H1 (cell line): Measurements from ENCODE around the gene ATCAY. TPM values are rescaled to one million over a fixed set of nuclear protein-coding genes. Genes with fewer than 3 reads are reported as not detected.

Source experiments
- CTCF ChIA-PET: fragments of 300-600 bp; sonication (Branson Sonifier 250); formaldehyde crosslinking; loops from one replicate; lab custom pipeline; 2021; ENCODE audit not compliant: partially characterized antibody; lab: Charles Lee
- POLR2A ChIA-PET: fragments of 300-600 bp; sonication (Branson Sonifier 250); formaldehyde crosslinking; loops from one replicate; lab custom pipeline; 2021; ENCODE audit warnings: inconsistent platforms; ENCODE audit not compliant: partially characterized antibody; lab: Charles Lee
- DNase-seq, 2 experiments: peaks; one replicate each; pipeline versions ENCODE4 v3.0.0 to v3.0.0-alpha.2; 2010 to 2022; ENCODE audit warnings: low spot score in 2 of 2, low read depth in 1 of 2, mixed read lengths in 1 of 2
- FAIRE-seq: peaks from 2 replicates; lab custom pipeline; 2011; peaks lifted over from hg19 to GRCh38; lab: Jason Lieb, UNC
- H2AFZ ChIP-seq: 2 replicates; pipeline ENCODE4 v1.8.1; 2012; ENCODE audit warnings: low read length, inconsistent platforms
- H2AK5ac ChIP-seq: 2 replicates; pipeline ENCODE4 v1.6.1; 2013; ENCODE audit warnings: low read depth, low read length
- H2BK120ac ChIP-seq: replicated peaks from 2 replicates; pipeline ENCODE3; 2013; ENCODE audit warnings: low read depth, low read length, inconsistent platforms
- H2BK12ac ChIP-seq: 2 replicates; pipeline ENCODE4 v1.6.1; 2013; ENCODE audit warnings: low read depth, low read length
- H2BK15ac ChIP-seq: 2 replicates; pipeline ENCODE4 v1.6.1; 2013; ENCODE audit warnings: low read length
- H2BK20ac ChIP-seq: 2 replicates; pipeline ENCODE4 v1.6.1; 2013; ENCODE audit warnings: low read length
- H2BK5ac ChIP-seq: 2 replicates; pipeline ENCODE4 v1.6.1; 2013; ENCODE audit warnings: low read depth, low read length
- H3K14ac ChIP-seq: 2 replicates; pipeline ENCODE4 v1.6.1; 2013; ENCODE audit warnings: inconsistent platforms; ENCODE audit not compliant: insufficient read length
- H3K18ac ChIP-seq: 2 replicates; pipeline ENCODE4 v1.6.1; 2013; ENCODE audit warnings: low read length; ENCODE audit errors: extremely low read depth
- H3K23ac ChIP-seq: 2 replicates; pipeline ENCODE4 v1.6.1; 2013; ENCODE audit warnings: inconsistent platforms; ENCODE audit not compliant: insufficient read length
- H3K23me2 ChIP-seq: 2 replicates; pipeline ENCODE4 v1.6.1; 2013; ENCODE audit warnings: low read depth, low read length
- H3K27ac ChIP-seq: 2 replicates; pipeline ENCODE4 v1.6.1; 2011; ENCODE audit warnings: low read depth, low read length, inconsistent platforms
- H3K27me3 ChIP-seq, 4 experiments: replicated peaks in 1 of 4; 1 replicate in 1 of 4; 2 replicates in 3 of 4; pipeline versions ENCODE4 v1.6.1 to v1.8.1; 2011 to 2013; ENCODE audit warnings: low read length in 3 of 4, mild to moderate bottlenecking in 3 of 4, inconsistent platforms in 2 of 4, mixed read lengths in 2 of 4, moderate library complexity in 1 of 4; ENCODE audit not compliant: control insufficient read depth in 3 of 4, insufficient read depth in 3 of 4; ENCODE audit errors: extremely low read depth in 1 of 4
- H3K36me3 ChIP-seq, 4 experiments: 2 replicates each; pipeline versions ENCODE4 v1.6.1 to v1.8.1; 2011 to 2013; ENCODE audit warnings: mild to moderate bottlenecking in 4 of 4, low read length in 3 of 4, moderate library complexity in 2 of 4, control low read depth in 1 of 4, inconsistent platforms in 1 of 4; ENCODE audit not compliant: insufficient read depth in 4 of 4, control insufficient read depth in 2 of 4
- H3K4ac ChIP-seq: replicated peaks from 2 replicates; pipeline ENCODE3; 2013; ENCODE audit warnings: low read length, low read depth, mixed read lengths, inconsistent platforms; ENCODE audit not compliant: insufficient read length
- H3K4me1 ChIP-seq, 4 experiments: replicated peaks in 1 of 4; 1 replicate in 1 of 4; 2 replicates in 3 of 4; pipeline versions ENCODE4 v1.6.1 to v1.8.1; 2011 to 2013; ENCODE audit warnings: low read length in 3 of 4, inconsistent platforms in 2 of 4, mixed read lengths in 1 of 4; ENCODE audit not compliant: insufficient read depth in 4 of 4, control insufficient read depth in 3 of 4
- H3K4me2 ChIP-seq, 2 experiments: 2 replicates each; pipeline versions ENCODE4 v1.6.1 to v1.8.1; 2011 to 2013; ENCODE audit warnings: low read depth in 2 of 2, low read length in 2 of 2, control low read depth in 1 of 2, inconsistent platforms in 1 of 2, mild to moderate bottlenecking in 1 of 2; ENCODE audit not compliant: insufficient read depth in 1 of 2
- H3K4me3 ChIP-seq, 4 experiments: fragments of 200-600, 300-600 bp in 1 of 4; sonication (generic), shearing (Covaris generic), sonication (Bioruptor Twin) in 1 of 4; 2 replicates each; pipeline versions ENCODE4 v1.5.1 to v1.8.1; 2011 to 2016; ENCODE audit warnings: low read length in 4 of 4, low read depth in 3 of 4, control low read depth in 2 of 4, inconsistent platforms in 2 of 4, mild to moderate bottlenecking in 2 of 4, mixed read lengths in 1 of 4, moderate library complexity in 1 of 4; ENCODE audit not compliant: insufficient read depth in 2 of 4; ENCODE audit errors: extremely low read depth in 1 of 4
- H3K56ac ChIP-seq: replicated peaks from 2 replicates; pipeline ENCODE3; 2013; ENCODE audit warnings: low read depth, mild to moderate bottlenecking, mixed read lengths, low read length, inconsistent platforms; ENCODE audit not compliant: insufficient read length
- H3K79me1 ChIP-seq: 2 replicates; pipeline ENCODE4 v1.6.1; 2013; ENCODE audit warnings: low read depth, low read length, control low read depth
- H3K79me2 ChIP-seq, 2 experiments: 2 replicates each; pipeline versions ENCODE4 v1.6.1 to v1.8.1; 2012 to 2013; ENCODE audit warnings: low read length in 2 of 2, mild to moderate bottlenecking in 2 of 2, inconsistent platforms in 1 of 2; ENCODE audit not compliant: insufficient read depth in 2 of 2, control insufficient read depth in 1 of 2
- H3K9ac ChIP-seq, 4 experiments: replicated peaks in 1 of 4; 1 replicate in 1 of 4; 2 replicates in 3 of 4; pipeline versions ENCODE4 v1.6.1 to v1.8.1; 2011 to 2013; ENCODE audit warnings: low read depth in 3 of 4, low read length in 3 of 4, control low read depth in 2 of 4, mild to moderate bottlenecking in 2 of 4, moderate library complexity in 2 of 4, inconsistent platforms in 1 of 4; ENCODE audit errors: extremely low read depth in 1 of 4
- H3K9me3 ChIP-seq, 2 experiments: 2 replicates each; pipeline versions ENCODE4 v1.6.1 to v1.8.1; 2012 to 2013; ENCODE audit warnings: mild to moderate bottlenecking in 2 of 2, moderate library complexity in 2 of 2, control low read depth in 1 of 2, inconsistent platforms in 1 of 2, low read depth in 1 of 2, low read length in 1 of 2, mixed read lengths in 1 of 2; ENCODE audit not compliant: insufficient read depth in 2 of 2
- H4K20me1 ChIP-seq, 2 experiments: replicated peaks in 1 of 2; 2 replicates each; pipeline versions ENCODE3 to v1.8.1; 2011 to 2013; ENCODE audit warnings: inconsistent platforms in 2 of 2, low read length in 2 of 2, mild to moderate bottlenecking in 1 of 2; ENCODE audit not compliant: insufficient read depth in 2 of 2, control insufficient read depth in 1 of 2
- H4K5ac ChIP-seq: 2 replicates; pipeline ENCODE4 v1.6.1; 2013; ENCODE audit warnings: low read length, low read depth, mixed read lengths, inconsistent platforms; ENCODE audit not compliant: insufficient read length
- H4K8ac ChIP-seq: 2 replicates; pipeline ENCODE4 v1.8.0; 2013; ENCODE audit warnings: mild to moderate bottlenecking, moderate library complexity, low read length, inconsistent platforms; ENCODE audit not compliant: insufficient read depth; ENCODE audit errors: extremely low read depth
- H4K91ac ChIP-seq: replicated peaks from 2 replicates; pipeline ENCODE3; 2013; ENCODE audit warnings: low read length, mixed read lengths, inconsistent platforms; ENCODE audit not compliant: insufficient read length
- JUN ChIP-seq: IDR thresholded peaks from 2 replicates; pipeline ENCODE4 v1.6.1; 2011; ENCODE audit warnings: low read depth, mild to moderate bottlenecking, improper control_type of control experiment, low read length
- RFX5 ChIP-seq: IDR thresholded peaks from 2 replicates; pipeline ENCODE4 v1.6.1; 2011; ENCODE audit warnings: low read depth, low read length, improper control_type of control experiment, borderline replicate concordance
- RNF2 ChIP-seq: fragments of 200-900, 300-1000 bp; sonication (generic); IDR thresholded peaks from 2 replicates; pipeline ENCODE4 v1.7.1; 2016; ENCODE audit warnings: borderline replicate concordance, low read depth, mild to moderate bottlenecking, antibody characterized with exemption, low read length; ENCODE audit not compliant: poor library complexity, severe bottlenecking; ENCODE audit errors: missing control alignments
- WGBS, 2 experiments: shearing (Covaris generic) in 1 of 2; methylation state at CpG; one replicate each; pipeline versions ENCODE4 v1.1.6 to v1.1.7; 2013 to 2015; ENCODE audit warnings: low lambda C conversion rate in 2 of 2, mixed read lengths in 2 of 2, inconsistent platforms in 1 of 2, low coverage in 1 of 2, missing lambda C conversion rate in 1 of 2; ENCODE audit not compliant: insufficient replicate concordance in 2 of 2, insufficient coverage in 1 of 2, insufficient read length in 1 of 2; ENCODE audit errors: extremely low coverage in 1 of 2, missing lambda C conversion rate in 1 of 2; 5-methylcytosine and 5-hydroxymethylcytosine counted together
- polyA plus RNA-seq, 7 experiments: library from polyadenylated mRNA; depleted of rRNA in 3 of 7; stranded (reverse) in 5 of 7; unstranded in 2 of 7; fragments of >200 nt in 5 of 7; fragments of 200-250 nt in 2 of 7; gene quantifications; 1 replicate in 5 of 7; 2 replicates in 1 of 7; 4 replicates in 1 of 7; pipeline versions ENCODE4 v1.2.1 to v1.2.3, GENCODE V29; 2011 to 2013; ENCODE audit warnings: missing spikeins in 2 of 7, mixed read lengths in 2 of 7
- total RNA-seq: library from RNA; stranded (reverse); fragmentation: NEBNext Ultra II Directional; extraction: Animal tissue kit (Norgen Biotek cat#: 25700); gene quantifications from 2 replicates; pipeline ENCODE4 v1.2.1, GENCODE V29; 2021

Gene ATCAY
- total and polyA plus RNA-seq, 2 of the 8 experiments (the other 6 are each of a cell fraction or from before 2014, with no cell fraction given), result 24.4 to 33.8 TPM

GRCh38 chr19:3936506-3937442 is 56.3 kb downstream of the ATCAY start:
- POLR2A ChIA-PET, result interaction anchor here (0.6 to 5.7 kb wide), 8 partner anchors 9 to 105 kb away, joined by 3 to 63 read pairs (median 4); partner anchors contain the start of genes DAPK3 and EEF2
- Histone ChIP-seq H2AFZ (no peak overlapping the region), H4K20me1 (peaks cover 0 to 2% of the 10 kb centered on the region in 2 experiments), H3K9me3 (no peaks in the 10 kb centered on the region), H4K5ac (no peak overlapping the region), H3K27me3 (no peaks in the 10 kb centered on the region; a peak in 1 of 7 replicates), H3K4ac (no peak overlapping the region), H3K14ac (no peak overlapping the region), H4K8ac (no peak overlapping the region), H3K56ac (no peak overlapping the region), H3K4me1 (peaks cover 0 to 2% (median 0%) of the 10 kb centered on the region in 4 experiments; a peak in 1 of 7 replicates), H3K9ac (no peak overlapping the region), H3K4me2 (no peak overlapping the region), H3K79me1 (no peaks in the 10 kb centered on the region), H3K36me3 (peaks cover 0 to 8% (median 2%) of the 10 kb centered on the region in 4 experiments; a peak in 3 of 8 replicates), H2BK15ac (no peak overlapping the region), H2BK120ac (no peak overlapping the region), H3K4me3 (no peak overlapping the region), H4K91ac (no peak overlapping the region), H2BK5ac (no peak overlapping the region), H3K23ac (no peak overlapping the region), H3K18ac (no peak overlapping the region), H2AK5ac (no peak overlapping the region), H2BK12ac (no peak overlapping the region), H3K79me2 (peaks cover 0 to 7% of the 10 kb centered on the region in 2 experiments; a peak in 1 of 4 replicates), H3K27ac (no peak overlapping the region), H2BK20ac (no peak overlapping the region), H3K23me2 (peaks cover 3% of the 10 kb centered on the region; the same call in 1 of the 2 replicates)
- FAIRE-seq, result no peak
- CTCF ChIA-PET, result interaction anchor here (0.9 kb wide), 1 partner anchor 9 kb away, joined by 3 read pairs; no protein-coding TSS in a partner anchor
- 95% methylated on average over 19 of the region's 29 CpGs; no CpG with 5 or more reads in 1 of the 2 experiments for WGBS, 2 experiments
- DNase-seq, result no peak
- TF ChIP-seq JUN (no peak), RFX5 (no peak), RNF2 (no peak)
